ENCODE measurements around the gene ERC1.

DNA sequence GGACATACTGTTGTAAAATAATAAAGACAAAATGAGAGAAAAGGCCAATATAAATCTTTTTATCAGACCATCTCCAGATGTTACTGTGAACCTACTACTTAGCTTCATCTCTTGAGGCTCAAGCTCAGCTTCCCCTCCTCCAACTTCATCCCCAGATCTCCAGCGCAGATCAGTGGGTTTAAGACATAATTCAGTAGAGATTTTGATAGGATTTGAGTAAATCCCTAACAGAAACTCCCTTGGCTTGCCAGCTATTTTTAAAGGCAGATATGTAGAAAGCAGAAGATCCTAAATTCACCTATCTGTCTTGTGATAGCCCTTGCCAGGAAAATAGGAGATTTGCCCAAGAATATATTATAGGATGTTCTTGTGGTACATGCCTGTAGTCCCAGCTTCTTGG, 366.7 kb downstream of the ERC1 start:
- TF ChIP-seq EZH2 (IDR thresholded peaks at IDR 0.05) (no peak), POLR2AphosphoS5 (IDR thresholded peaks at IDR 0.05; ENCODE audit: borderline replicate concordance, low read depth, low read length) (no peak), FOXP2 (optimal IDR thresholded peaks at IDR 0.05; ENCODE audit: control extremely low read depth, extremely low read length, insufficient read depth) (no peak)
